Astrocyte (in vitro differentiated cells and primary cell): ENCODE results near the gene NPB.

Experiments
- EZH2 ChIP-seq: IDR thresholded peaks from 2 replicates; pipeline ENCODE4 v1.6.1; 2012; ENCODE audit warnings: mild to moderate bottlenecking, low read length, inconsistent platforms; ENCODE audit not compliant: insufficient read depth
- TF ChIP-seq, protein P1 (sequence below): IDR thresholded peaks from 2 replicates; pipeline ENCODE4 v1.5.1; 2011; ENCODE audit warnings: low read depth, mild to moderate bottlenecking, inconsistent platforms, low read length, moderate library complexity; ENCODE audit not compliant: insufficient read depth

DNA sequence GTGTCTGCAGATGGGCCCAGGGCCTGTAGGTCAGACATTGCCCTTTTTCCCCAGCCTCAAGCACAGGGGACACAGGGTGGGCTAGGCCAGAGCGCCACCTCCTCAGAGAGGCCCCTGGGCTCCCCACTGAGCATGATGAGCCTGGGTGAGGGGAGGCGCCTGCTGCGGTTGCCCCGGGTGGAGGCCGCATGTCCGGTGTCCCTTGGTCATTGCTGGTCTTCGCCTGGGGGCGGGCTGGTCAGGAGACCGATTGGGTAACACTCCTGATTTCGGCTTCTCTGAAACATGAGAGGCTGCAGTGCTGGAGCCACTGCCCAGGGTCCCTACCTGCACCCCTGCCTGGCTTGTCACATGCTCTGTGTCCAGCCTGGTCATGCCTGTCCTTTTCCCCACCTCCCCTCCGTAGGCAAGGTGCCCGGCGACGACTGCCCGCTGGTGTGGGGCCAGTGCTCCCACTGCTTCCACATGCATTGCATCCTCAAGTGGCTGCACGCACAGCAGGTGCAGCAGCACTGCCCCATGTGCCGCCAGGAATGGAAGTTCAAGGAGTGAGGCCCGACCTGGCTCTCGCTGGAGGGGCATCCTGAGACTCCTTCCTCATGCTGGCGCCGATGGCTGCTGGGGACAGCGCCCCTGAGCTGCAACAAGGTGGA is 2.4 kb upstream of the NPB start:
- TF ChIP-seq, protein P1, sequence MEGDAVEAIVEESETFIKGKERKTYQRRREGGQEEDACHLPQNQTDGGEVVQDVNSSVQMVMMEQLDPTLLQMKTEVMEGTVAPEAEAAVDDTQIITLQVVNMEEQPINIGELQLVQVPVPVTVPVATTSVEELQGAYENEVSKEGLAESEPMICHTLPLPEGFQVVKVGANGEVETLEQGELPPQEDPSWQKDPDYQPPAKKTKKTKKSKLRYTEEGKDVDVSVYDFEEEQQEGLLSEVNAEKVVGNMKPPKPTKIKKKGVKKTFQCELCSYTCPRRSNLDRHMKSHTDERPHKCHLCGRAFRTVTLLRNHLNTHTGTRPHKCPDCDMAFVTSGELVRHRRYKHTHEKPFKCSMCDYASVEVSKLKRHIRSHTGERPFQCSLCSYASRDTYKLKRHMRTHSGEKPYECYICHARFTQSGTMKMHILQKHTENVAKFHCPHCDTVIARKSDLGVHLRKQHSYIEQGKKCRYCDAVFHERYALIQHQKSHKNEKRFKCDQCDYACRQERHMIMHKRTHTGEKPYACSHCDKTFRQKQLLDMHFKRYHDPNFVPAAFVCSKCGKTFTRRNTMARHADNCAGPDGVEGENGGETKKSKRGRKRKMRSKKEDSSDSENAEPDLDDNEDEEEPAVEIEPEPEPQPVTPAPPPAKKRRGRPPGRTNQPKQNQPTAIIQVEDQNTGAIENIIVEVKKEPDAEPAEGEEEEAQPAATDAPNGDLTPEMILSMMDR, result no peak
- no peak for TF ChIP-seq EZH2
